OCI-LY7 (cell line): ENCODE measurements around the gene PRKD1. TPM values are rescaled to one million over a fixed set of nuclear protein-coding genes. Genes with fewer than 3 reads are reported as not detected.

Experiments
- BruUV-seq: library from RNA; stranded (reverse); fragments of 400-500 nt; replicated peaks from 2 replicates; lab custom pipeline; 2021; lab: Mats Ljungman, UMichigan
- CTCF ChIA-PET: fragments of 300-600 bp; sonication (Branson Sonifier 250); formaldehyde crosslinking; loops from one replicate; lab custom pipeline; 2022; ENCODE audit warnings: antibody characterized with exemption; ENCODE audit not compliant: unreplicated experiment; lab: Charles Lee
- POLR2A ChIA-PET: fragments of 300-600 bp; sonication (Branson Sonifier 250); formaldehyde crosslinking; loops from one replicate; lab custom pipeline; 2022; ENCODE audit warnings: antibody characterized with exemption; lab: Charles Lee
- DNase-seq: peaks from one replicate; pipeline ENCODE4 v3.0.0-alpha.2; 2015; ENCODE audit warnings: low spot score
- H2AFZ ChIP-seq: fragments of 200-600 bp; sonication (generic), shearing (Covaris generic); 2 replicates; pipeline ENCODE4 v1.6.1; 2014; ENCODE audit warnings: mild to moderate bottlenecking, antibody characterized with exemption, low read length, moderate library complexity
- H3K27ac ChIP-seq: fragments of 200-600 bp; sonication (generic); 2 replicates; pipeline ENCODE4 v1.5.1; 2014; ENCODE audit warnings: mixed run types, low read depth, mild to moderate bottlenecking, moderate library complexity, low read length, inconsistent platforms; ENCODE audit not compliant: poor library complexity, severe bottlenecking
- H3K36me3 ChIP-seq: fragments of 200-600 bp; sonication (generic); 2 replicates; pipeline ENCODE4 v1.6.1; 2014; ENCODE audit warnings: mild to moderate bottlenecking, antibody characterized with exemption, low read length, moderate library complexity, mixed read lengths; ENCODE audit not compliant: insufficient read depth
- H3K4me1 ChIP-seq: fragments of 200-600 bp; sonication (generic); 2 replicates; pipeline ENCODE4 v1.5.1; 2014; ENCODE audit warnings: mild to moderate bottlenecking, low read length; ENCODE audit not compliant: insufficient read depth, poor library complexity, severe bottlenecking
- H3K4me2 ChIP-seq: fragments of 200-600 bp; sonication (generic); 2 replicates; pipeline ENCODE4 v1.6.1; 2014; ENCODE audit warnings: mild to moderate bottlenecking, low read length
- H3K4me3 ChIP-seq: fragments of 200-600 bp; sonication (generic); 2 replicates; pipeline ENCODE4 v1.5.1; 2014; ENCODE audit warnings: mild to moderate bottlenecking, low read depth, low read length; ENCODE audit not compliant: poor library complexity, severe bottlenecking
- H3K79me2 ChIP-seq: fragments of 200-600 bp; sonication (generic); 2 replicates; pipeline ENCODE4 v1.6.1; 2016; ENCODE audit warnings: low read depth, mild to moderate bottlenecking, low read length, moderate library complexity, mixed read lengths; ENCODE audit not compliant: insufficient read depth
- H3K9me2 ChIP-seq: fragments of 200-600 bp; sonication (generic); 2 replicates; pipeline ENCODE4 v1.6.1; 2016; ENCODE audit warnings: mild to moderate bottlenecking, low read length, mixed read lengths; ENCODE audit not compliant: insufficient read depth
- H3K9me3 ChIP-seq: fragments of 200-600 bp; sonication (generic); 2 replicates; pipeline ENCODE4 v1.6.1; 2014; ENCODE audit warnings: mild to moderate bottlenecking, mixed run types, low read length, mixed read lengths
- H4K20me1 ChIP-seq: fragments of 200-600 bp; sonication (generic); 2 replicates; pipeline ENCODE4 v1.6.1; 2014; ENCODE audit warnings: mild to moderate bottlenecking, antibody characterized with exemption, low read length, moderate library complexity, mixed read lengths; ENCODE audit not compliant: insufficient read depth
- EZH2phosphoT487 ChIP-seq: fragments of 200-600 bp; sonication (generic); IDR thresholded peaks from 2 replicates; pipeline ENCODE4 v1.6.1; 2018; ENCODE audit warnings: low read depth, borderline replicate concordance, mild to moderate bottlenecking, mixed run types, antibody characterized with exemption, low read length, moderate library complexity, mixed read lengths
- intact Hi-C: fragments of 100-400 bp; cut with micrococcal nuclease; formaldehyde crosslinking; loops from one replicate; pipeline ENCODE4 v1.10.0; 2022; ENCODE audit not compliant: unreplicated experiment
- small RNA-seq: library from RNA; depleted of rRNA; stranded (forward); fragments of <200 nt; gene quantifications from one replicate; pipeline ENCODE3, GENCODE V24; 2014
- total RNA-seq, 2 experiments: library from RNA; depleted of rRNA in 1 of 2; stranded (reverse); fragments of >200 nt in 1 of 2; shearing (Covaris generic) in 1 of 2; gene quantifications; 2 replicates each; pipeline ENCODE4 v1.2.3, GENCODE V29; 2014 to 2022
- TF ChIP-seq, protein P1 (sequence below): fragments of 200-600 bp; sonication (generic); conservative IDR thresholded peaks from 2 replicates; pipeline ENCODE4 v1.5.1; 2014; ENCODE audit warnings: mild to moderate bottlenecking, antibody characterized with exemption, low read length, moderate library complexity, mixed read lengths

Gene PRKD1
- total RNA-seq, 2 experiments from 2014 or later, result not detected

GRCh38 chr14:29527286-29527685, 400.4 kb downstream of the PRKD1 start:
- BruUV-seq, result no TSS peak
- no peaks in the 10 kb centered on the region for H3K79me2 ChIP-seq
- no peak overlapping the region for H3K4me3 ChIP-seq
- H3K27ac ChIP-seq, result no peak overlapping the region
- intact Hi-C loops, result no loop called here
- H4K20me1 ChIP-seq, result no peaks in the 10 kb centered on the region
- CTCF ChIA-PET, result no interaction called here
- H3K9me3 ChIP-seq, result no peaks in the 10 kb centered on the region
- H2AFZ ChIP-seq, result no peak overlapping the region
- no peaks in the 10 kb centered on the region for H3K9me2 ChIP-seq
- no peaks in the 10 kb centered on the region for H3K36me3 ChIP-seq
- POLR2A ChIA-PET, result interaction anchor here (0.6 to 1.0 kb wide), 3 partner anchors 19 to 150 kb away, joined by 3 to 5 read pairs (median 3); no protein-coding TSS in a partner anchor
- no peak for DNase-seq
- no peaks in the 10 kb centered on the region for H3K4me1 ChIP-seq
- no peak overlapping the region for H3K4me2 ChIP-seq
- TF ChIP-seq, protein P1, sequence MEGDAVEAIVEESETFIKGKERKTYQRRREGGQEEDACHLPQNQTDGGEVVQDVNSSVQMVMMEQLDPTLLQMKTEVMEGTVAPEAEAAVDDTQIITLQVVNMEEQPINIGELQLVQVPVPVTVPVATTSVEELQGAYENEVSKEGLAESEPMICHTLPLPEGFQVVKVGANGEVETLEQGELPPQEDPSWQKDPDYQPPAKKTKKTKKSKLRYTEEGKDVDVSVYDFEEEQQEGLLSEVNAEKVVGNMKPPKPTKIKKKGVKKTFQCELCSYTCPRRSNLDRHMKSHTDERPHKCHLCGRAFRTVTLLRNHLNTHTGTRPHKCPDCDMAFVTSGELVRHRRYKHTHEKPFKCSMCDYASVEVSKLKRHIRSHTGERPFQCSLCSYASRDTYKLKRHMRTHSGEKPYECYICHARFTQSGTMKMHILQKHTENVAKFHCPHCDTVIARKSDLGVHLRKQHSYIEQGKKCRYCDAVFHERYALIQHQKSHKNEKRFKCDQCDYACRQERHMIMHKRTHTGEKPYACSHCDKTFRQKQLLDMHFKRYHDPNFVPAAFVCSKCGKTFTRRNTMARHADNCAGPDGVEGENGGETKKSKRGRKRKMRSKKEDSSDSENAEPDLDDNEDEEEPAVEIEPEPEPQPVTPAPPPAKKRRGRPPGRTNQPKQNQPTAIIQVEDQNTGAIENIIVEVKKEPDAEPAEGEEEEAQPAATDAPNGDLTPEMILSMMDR, result no peak
- TF ChIP-seq EZH2phosphoT487, result no peak

Small RNA genes within 50 kb of the gene (small RNA-seq; reads per million reads assigned to genes)
- not detected for gene RNU6-1234P
